Lung microvascular endothelial cell (primary cell): ENCODE data around the gene HIP1R. TPM values are rescaled to one million over a fixed set of nuclear protein-coding genes. Genes with fewer than 3 reads are reported as not detected.
"Not testable (repeated sequence)": the region's sequence is repeated elsewhere in the genome, so short reads cannot be mapped to it uniquely, and the experiment has no call there.

Experiments
- DNase-seq, 2 donors: peaks; one replicate each; pipeline versions ENCODE4 v3.0.0 to v3.0.0-alpha.2; 2010; ENCODE audit warnings: low read depth in 2 of 2
- total RNA-seq: library from RNA; depleted of rRNA; stranded (reverse); fragments of >200 nt; gene quantifications from 2 replicates; pipeline ENCODE4 v1.2.1, GENCODE V29; 2014

The HIP1R gene
- 28.2 and 49.5 TPM in 2 replicates for total RNA-seq

- DNase-seq: peak; percentile 49 to 57
These were observed at the start of gene HIP1R for GRCh38 chr12:122834921-122835749. Gene HIP1R (plus strand): TSS chr12:122835457. CDS start chr12:122835551, 94 bp downstream.

- DNase-seq: no peak
These were observed 49.8 kb upstream of the HIP1R start for GRCh38 chr12:122785503-122785902.

GRCh38 chr12:122788387-122788786, 46.9 kb upstream of the HIP1R start:
- peak in 1 of 2 donors; percentile 29 for DNase-seq

GRCh38 chr12:122789637-122790036, 45.6 kb upstream of the HIP1R start:
- no peak for DNase-seq

GRCh38 chr12:122790393-122791075, 44.7 kb upstream of the HIP1R start:
- no peak for DNase-seq

GRCh38 chr12:122793685-122794106, 41.6 kb upstream of the HIP1R start:
- DNase-seq: peak; percentile 75 to 79

- DNase-seq: no peak
These were observed 39.5 kb upstream of the HIP1R start for GRCh38 chr12:122795807-122796206.

- no peak for DNase-seq
These were observed 35.5 kb upstream of the HIP1R start for GRCh38 chr12:122799641-122800243.

GRCh38 chr12:122803937-122804336, 31.3 kb upstream of the HIP1R start:
- no peak for DNase-seq

GRCh38 chr12:122804957-122805356, 30.3 kb upstream of the HIP1R start:
- DNase-seq: not testable (repeated sequence)

GRCh38 chr12:122807651-122808050, 27.6 kb upstream of the HIP1R start:
- no peak for DNase-seq

GRCh38 chr12:122811777-122812176, 23.5 kb upstream of the HIP1R start:
- no peak for DNase-seq

- DNase-seq: no peak
These were observed 21.9 kb upstream of the HIP1R start for GRCh38 chr12:122813310-122813713.

- DNase-seq: peak in 1 of 2 donors; percentile 43
These were observed 16.0 kb upstream of the HIP1R start for GRCh38 chr12:122819209-122819785.

- DNase-seq: no peak
These were observed 15.1 kb upstream of the HIP1R start for GRCh38 chr12:122820138-122820537.

GRCh38 chr12:122820838-122821271, 14.4 kb upstream of the HIP1R start:
- DNase-seq: no peak

- no peak for DNase-seq
These were observed 11.8 kb upstream of the HIP1R start for GRCh38 chr12:122823429-122823828.

- no peak for DNase-seq
These were observed 9.2 kb upstream of the HIP1R start for GRCh38 chr12:122825773-122826724.

GRCh38 chr12:122827258-122827657, 8.0 kb upstream of the HIP1R start:
- no peak for DNase-seq

- DNase-seq: peak in 1 of 2 donors; percentile 57
These were observed 4.6 kb upstream of the HIP1R start for GRCh38 chr12:122830517-122831214.
